ENCODE data around the gene SCN5A. TPM values are rescaled to one million over a fixed set of nuclear protein-coding genes. Genes with fewer than 3 reads are reported as not detected.

The SCN5A gene
- total RNA-seq, 1 experiment from 2014 or later, result 0.69 TPM

GRCh38 chr3:38645076-38645475 is 4.4 kb downstream of the SCN5A start:
- in situ Hi-C loops (cut with HindIII; ENCODE audit: low pct_unique_long_range_greater_than_20kb, low sequenced_read_pairs), result no loop called here

DNA sequence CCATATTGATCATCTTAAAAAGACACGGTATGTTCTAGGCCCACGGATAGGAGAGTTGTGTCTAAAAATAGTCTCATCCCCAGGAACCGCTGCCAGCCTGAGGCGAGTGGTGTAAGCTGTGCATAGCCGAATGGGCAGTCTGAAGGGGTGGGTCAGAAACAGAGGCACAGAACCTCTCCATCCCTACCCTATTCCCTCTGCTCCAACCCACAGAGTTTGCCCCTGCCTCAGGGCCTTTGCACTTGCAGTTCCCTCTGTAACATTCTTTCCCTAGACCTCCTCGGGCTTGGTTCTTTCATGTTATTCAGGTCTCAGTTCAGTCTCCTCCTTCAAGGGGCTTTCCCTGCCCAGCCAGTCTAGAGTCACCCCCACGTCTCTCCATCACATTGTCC is 4.8 kb downstream of the SCN5A start:
- Histone ChIP-seq H3K4me3 (ENCODE audit: low read depth in 2 of 2, low read length in 2 of 2) (no peak overlapping the region), H3K4me1 (ENCODE audit: control insufficient read depth, insufficient read depth, low read length) (no peaks in the 10 kb centered on the region), H3K27ac (ENCODE audit: low read length) (no peak overlapping the region), H3K27me3 (ENCODE audit: control insufficient read depth, insufficient read depth, low read length) (no peaks in the 10 kb centered on the region), H3K36me3 (ENCODE audit: control insufficient read depth, insufficient read depth, low read length) (no peaks in the 10 kb centered on the region; the same call in 1 of the 2 replicates), H3K9me3 (ENCODE audit: control insufficient read depth, insufficient read depth, low read depth, low read length) (no peaks in the 10 kb centered on the region)
- no TSS peak for BruUV-seq (replicated peaks)
- TF ChIP-seq POLR2AphosphoS5 (IDR thresholded peaks at IDR 0.05; ENCODE audit: low read depth, low read length), result no peak
- TF ChIP-seq TCF7L2 (IDR thresholded peaks at IDR 0.05; ENCODE audit: low read depth, low read length), result no peak
- TF ChIP-seq CTCF (IDR thresholded peaks at IDR 0.05), result no peak
- no peak for TF ChIP-seq SIN3A (IDR thresholded peaks at IDR 0.05; ENCODE audit: borderline replicate concordance, insufficient read depth, low read depth, low read length)
- TF ChIP-seq, protein P1, sequence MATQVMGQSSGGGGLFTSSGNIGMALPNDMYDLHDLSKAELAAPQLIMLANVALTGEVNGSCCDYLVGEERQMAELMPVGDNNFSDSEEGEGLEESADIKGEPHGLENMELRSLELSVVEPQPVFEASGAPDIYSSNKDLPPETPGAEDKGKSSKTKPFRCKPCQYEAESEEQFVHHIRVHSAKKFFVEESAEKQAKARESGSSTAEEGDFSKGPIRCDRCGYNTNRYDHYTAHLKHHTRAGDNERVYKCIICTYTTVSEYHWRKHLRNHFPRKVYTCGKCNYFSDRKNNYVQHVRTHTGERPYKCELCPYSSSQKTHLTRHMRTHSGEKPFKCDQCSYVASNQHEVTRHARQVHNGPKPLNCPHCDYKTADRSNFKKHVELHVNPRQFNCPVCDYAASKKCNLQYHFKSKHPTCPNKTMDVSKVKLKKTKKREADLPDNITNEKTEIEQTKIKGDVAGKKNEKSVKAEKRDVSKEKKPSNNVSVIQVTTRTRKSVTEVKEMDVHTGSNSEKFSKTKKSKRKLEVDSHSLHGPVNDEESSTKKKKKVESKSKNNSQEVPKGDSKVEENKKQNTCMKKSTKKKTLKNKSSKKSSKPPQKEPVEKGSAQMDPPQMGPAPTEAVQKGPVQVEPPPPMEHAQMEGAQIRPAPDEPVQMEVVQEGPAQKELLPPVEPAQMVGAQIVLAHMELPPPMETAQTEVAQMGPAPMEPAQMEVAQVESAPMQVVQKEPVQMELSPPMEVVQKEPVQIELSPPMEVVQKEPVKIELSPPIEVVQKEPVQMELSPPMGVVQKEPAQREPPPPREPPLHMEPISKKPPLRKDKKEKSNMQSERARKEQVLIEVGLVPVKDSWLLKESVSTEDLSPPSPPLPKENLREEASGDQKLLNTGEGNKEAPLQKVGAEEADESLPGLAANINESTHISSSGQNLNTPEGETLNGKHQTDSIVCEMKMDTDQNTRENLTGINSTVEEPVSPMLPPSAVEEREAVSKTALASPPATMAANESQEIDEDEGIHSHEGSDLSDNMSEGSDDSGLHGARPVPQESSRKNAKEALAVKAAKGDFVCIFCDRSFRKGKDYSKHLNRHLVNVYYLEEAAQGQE (IDR thresholded peaks at IDR 0.05; ENCODE audit: insufficient read depth in 1 of 2, low read depth in 2 of 2, low read length in 1 of 2), result no peak
- no peak for ATAC-seq
- in situ Hi-C loops (cut with HindIII; ENCODE audit: low pct_unique_long_range_greater_than_20kb, low sequenced_read_pairs), result no loop called here
- ChIA-PET POLR2A (no interaction called here), CTCF (no interaction called here)
- intact Hi-C loops (cut with micrococcal nuclease; ENCODE audit: unreplicated experiment), result no loop called here
- DNase-seq (ENCODE audit: low read depth, low spot score), result no peak

More at GRCh38 chr3:38645076-38645475, 4.4 kb downstream of the SCN5A start:
- POLR2A ChIA-PET, result no interaction called here
- Histone ChIP-seq H3K9me3 (ENCODE audit: control insufficient read depth, insufficient read depth, low read depth, low read length) (no peaks in the 10 kb centered on the region), H3K27ac (ENCODE audit: low read length) (no peak overlapping the region), H3K27me3 (ENCODE audit: control insufficient read depth, insufficient read depth, low read length) (no peaks in the 10 kb centered on the region), H3K36me3 (ENCODE audit: control insufficient read depth, insufficient read depth, low read length) (no peaks in the 10 kb centered on the region; the same call in 1 of the 2 replicates), H3K4me1 (ENCODE audit: control insufficient read depth, insufficient read depth, low read length) (no peaks in the 10 kb centered on the region), H3K4me3 (ENCODE audit: low read depth in 2 of 2, low read length in 2 of 2) (no peak overlapping the region)
- intact Hi-C loops (cut with micrococcal nuclease; ENCODE audit: unreplicated experiment), result no loop called here
- CTCF ChIA-PET, result no interaction called here
- no TSS peak for BruUV-seq (replicated peaks)
- ATAC-seq (no peak), DNase-seq (ENCODE audit: low read depth, low spot score) (no peak)
- TF ChIP-seq CTCF (IDR thresholded peaks at IDR 0.05), result no peak
- TF ChIP-seq TCF7L2 (IDR thresholded peaks at IDR 0.05; ENCODE audit: low read depth, low read length), result no peak
- TF ChIP-seq POLR2AphosphoS5 (IDR thresholded peaks at IDR 0.05; ENCODE audit: low read depth, low read length), result no peak
- TF ChIP-seq, protein P1 (IDR thresholded peaks at IDR 0.05; ENCODE audit: insufficient read depth in 1 of 2, low read depth in 2 of 2, low read length in 1 of 2), result no peak
- no peak for TF ChIP-seq SIN3A (IDR thresholded peaks at IDR 0.05; ENCODE audit: borderline replicate concordance, insufficient read depth, low read depth, low read length)

Measured in Panc1 (cell line).